ENCODE data around the gene MGMT.

The MGMT gene

DNA sequence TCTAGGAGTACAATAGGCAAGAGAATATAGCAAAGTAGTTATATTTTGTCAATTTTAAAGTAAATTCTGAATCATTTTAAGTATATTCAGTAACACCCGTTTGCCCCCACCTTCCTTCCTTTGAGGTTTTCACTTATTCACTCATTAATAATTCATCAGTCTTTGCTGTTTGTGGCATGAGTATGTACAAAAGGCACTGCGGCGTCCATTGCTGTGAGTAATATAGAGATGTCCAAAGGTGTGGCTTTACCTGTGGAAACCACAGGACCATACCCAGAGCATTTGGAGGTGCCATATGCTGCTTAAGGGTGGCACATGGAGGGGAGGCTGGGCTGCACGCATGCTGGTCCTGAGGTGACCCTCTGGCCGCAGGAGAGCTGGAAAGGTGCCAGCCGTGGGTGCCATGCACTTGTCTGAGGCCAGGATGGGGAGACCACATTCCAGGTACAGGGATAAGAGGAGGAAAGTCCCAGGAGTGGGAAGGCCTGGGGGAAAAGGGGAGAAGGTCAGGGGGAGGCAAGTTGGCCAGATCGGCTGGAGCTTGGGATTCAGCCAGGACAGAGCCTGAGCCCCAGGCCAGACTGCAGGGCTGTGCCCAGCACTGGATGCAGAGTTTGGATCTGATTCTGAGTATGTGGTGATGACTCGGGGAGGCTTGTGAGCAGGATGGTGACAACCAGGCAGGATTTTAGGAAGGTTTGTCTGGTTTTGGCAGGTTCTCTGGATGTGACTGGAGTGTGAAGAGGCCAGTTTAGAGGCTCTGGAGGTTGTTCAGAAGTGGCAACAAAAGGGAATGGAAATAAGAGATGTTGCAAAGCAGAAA, 223.4 kb downstream of the MGMT start:
- DNase-seq (ENCODE audit: low spot score) = no peak

GRCh38 chr10:129692695-129693094, 225.7 kb downstream of the MGMT start:
- no peak for DNase-seq (ENCODE audit: low spot score)

DNA sequence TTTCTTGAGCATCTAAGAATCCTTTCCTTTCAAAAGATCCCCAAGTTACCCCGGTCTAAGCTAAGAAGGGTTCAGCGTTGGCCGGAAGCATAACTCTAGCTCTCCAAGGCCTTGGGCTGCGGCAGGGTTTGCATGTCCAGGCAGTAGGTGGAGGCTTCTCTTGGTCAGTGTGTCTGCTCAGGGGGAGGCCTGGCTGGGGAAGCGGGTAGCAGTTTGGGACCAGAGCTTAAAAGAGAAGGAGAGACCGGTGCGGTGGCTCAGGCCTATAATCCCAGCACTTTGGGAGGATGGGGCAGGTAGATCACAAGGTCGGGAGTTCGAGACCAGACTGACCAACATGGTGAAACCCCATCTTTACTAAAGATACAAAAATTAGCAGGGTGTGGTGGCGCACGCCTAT, 226.3 kb downstream of the MGMT start:
- no peak for DNase-seq (ENCODE audit: low spot score)

- DNase-seq (ENCODE audit: low spot score) = no peak
These were observed 227.1 kb downstream of the MGMT start for GRCh38 chr10:129694184-129694583.

DNA sequence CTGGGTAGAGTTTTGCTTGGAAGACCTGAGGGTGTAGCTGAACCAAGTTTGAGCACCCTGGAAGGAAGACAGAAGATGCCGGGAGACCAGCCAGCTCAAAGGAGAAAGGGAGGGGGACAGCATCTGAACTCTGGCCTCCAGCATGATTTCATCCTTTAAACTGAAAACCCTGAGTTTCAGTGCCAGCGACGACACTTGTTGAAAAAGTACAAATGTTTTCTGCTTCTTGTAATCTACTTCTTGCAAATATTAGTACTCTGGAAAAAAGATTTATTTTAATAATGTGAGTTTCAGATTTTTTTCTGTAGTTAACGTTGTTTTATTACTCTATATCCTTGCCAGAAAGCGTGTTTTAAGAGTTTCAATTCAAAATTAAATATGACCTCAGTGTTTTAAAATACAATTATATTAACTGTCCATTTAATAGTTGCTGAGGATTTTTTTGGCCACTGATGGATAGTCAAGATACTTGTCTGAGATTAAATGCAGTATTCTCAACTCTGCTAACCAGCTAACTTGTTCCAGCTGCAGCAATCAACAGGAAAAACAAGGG, 227.7 kb downstream of the MGMT start:
- DNase-seq (ENCODE audit: low spot score) = no peak

GRCh38 chr10:129695671-129696070, 228.6 kb downstream of the MGMT start:
- no peak for DNase-seq (ENCODE audit: low spot score)

- no peak for DNase-seq (ENCODE audit: low spot score)
These were observed 229.6 kb downstream of the MGMT start for GRCh38 chr10:129696636-129697035.

- no peak for DNase-seq (ENCODE audit: low spot score)
These were observed 230.6 kb downstream of the MGMT start for GRCh38 chr10:129697463-129698247.

DNA sequence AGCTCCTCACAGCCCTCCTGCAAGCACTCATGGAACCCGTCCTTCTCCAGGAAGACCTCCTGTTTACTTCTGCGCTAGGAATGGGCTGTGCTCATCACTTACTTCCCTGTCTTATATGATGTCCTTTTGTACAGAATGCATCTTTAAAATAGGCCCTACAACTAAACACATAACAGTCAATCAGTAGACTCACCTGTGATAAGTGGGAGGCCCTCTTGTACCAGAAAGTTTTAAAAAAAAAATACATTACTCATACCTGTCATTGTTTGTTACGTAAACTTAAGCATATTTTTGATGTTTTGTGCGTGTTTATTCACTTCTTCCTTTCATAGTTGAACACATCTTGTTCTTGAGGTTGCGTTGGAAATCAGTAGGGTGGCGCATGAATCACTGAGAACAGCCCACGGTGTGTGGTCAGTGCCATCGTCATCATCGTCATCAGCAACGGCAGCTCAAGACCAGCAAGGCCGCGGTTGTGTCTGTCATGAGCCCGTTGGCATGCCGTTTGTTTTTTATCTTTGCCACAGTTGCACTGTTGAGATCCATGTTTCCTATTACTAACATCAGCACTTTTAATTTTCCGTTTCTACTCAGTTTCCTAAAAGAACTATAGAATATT, 232.8 kb downstream of the MGMT start:
- DNase-seq (ENCODE audit: low spot score) = no peak

- DNase-seq (ENCODE audit: low spot score) = no peak
These were observed 235.6 kb downstream of the MGMT start for GRCh38 chr10:129702605-129703004.

- DNase-seq (ENCODE audit: low spot score) = no peak
These were observed 236.5 kb downstream of the MGMT start for GRCh38 chr10:129703287-129704137.

- no peak for DNase-seq (ENCODE audit: low spot score)
These were observed 237.2 kb downstream of the MGMT start for GRCh38 chr10:129704225-129704624.

DNA sequence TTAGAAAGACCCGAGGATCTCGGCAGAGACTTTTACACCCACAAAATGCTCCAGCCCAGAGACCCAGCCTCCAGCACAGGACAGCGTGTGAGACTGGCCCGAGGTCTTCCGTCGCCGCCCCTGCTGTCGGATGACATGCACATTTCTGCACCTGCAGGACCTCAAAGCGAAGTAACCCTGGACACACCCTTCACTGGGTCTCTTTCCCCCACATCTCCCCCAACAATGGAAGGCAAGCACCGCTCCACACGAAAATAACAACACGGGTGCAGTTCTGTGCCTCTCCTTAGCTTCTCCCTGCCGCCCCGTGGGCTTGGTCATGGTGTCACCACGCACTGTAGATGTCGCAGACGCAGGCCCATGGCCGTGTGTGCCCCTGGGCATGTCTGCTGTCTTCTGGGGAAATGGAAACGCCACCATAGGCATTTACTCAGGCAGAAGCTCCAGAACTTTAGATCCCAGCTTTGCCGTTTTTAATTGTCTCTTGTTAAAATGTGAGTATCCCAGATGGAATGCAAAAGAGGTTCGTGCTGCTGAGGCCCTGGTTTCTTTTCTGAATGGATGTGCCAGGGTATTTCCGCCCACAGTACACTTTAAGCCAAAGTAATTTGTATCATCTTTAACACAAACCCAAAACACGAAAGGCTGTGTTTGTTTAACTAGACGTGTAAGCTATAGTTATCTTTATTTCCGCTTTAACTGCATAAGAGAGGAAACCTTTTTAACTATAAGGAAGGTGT, 237.9 kb downstream of the MGMT start:
- no peak for DNase-seq (ENCODE audit: low spot score)

DNA sequence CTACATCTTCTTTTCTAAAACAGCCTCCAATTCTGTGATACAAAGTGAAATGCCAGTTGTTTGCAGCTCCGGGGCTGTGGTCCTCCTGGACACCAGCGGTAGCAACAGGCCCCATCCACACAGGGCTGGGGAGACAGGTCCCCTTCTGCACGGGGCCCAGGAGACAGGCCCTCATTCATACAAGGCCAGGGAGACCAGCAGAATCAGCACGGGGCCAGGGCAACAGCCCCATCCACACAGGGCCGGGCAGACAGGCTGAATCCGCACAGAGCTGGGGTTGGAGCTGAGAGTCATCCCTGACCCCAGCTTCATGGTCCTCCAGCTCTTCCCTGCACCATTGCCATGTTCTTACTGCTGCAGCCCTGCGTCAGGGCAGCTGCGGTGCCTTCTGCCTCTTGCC, 238.6 kb downstream of the MGMT start:
- no peak for DNase-seq (ENCODE audit: low spot score)

GRCh38 chr10:129706081-129706480, 239.0 kb downstream of the MGMT start:
- DNase-seq (ENCODE audit: low spot score) = no peak

- DNase-seq (ENCODE audit: low spot score) = no peak
These were observed 239.5 kb downstream of the MGMT start for GRCh38 chr10:129706523-129706922.

DNA sequence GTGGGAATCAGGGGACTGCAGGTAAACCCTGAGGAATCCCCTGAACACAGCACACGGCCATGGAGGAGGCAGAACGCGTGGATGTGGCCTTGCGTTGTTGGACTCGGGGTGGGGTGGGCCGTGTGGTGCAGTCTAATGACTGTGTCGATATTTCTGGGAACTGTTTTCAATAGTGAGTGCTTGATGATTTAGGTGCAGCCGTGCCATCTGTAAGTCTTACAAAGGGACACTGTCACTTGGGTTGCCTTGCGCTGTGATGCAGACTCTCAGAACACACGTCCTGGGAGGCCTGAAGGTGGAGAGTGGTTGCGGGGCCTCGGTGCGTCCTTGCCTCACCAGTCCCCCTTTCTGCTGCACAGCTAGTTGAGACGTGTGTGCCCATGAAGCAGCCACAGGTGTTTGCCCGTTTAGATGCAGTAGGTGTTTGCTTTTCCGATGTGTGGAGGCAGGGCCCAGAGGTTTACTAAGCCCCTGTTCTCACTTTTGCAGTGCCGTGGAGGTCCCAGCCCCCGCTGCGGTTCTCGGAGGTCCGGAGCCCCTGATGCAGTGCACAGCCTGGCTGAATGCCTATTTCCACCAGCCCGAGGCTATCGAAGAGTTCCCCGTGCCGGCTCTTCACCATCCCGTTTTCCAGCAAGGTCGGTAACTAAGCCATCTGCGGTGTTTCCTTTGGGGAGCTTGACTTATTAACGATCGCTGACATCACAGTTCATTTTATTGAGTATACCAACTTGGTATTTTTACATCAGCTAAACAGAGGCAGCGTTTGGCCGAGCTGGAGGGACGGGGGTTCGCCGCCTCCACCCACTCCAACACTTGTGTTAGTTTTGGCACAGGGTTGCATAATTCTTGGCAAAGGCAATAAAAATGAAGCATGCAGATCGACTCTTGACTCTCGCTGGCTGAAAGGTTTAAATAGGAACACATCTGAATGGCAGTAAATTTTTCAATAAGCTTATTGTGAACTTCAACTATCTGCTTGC, 240.7 kb downstream of the MGMT start:
- no peak for DNase-seq (ENCODE audit: low spot score)

GRCh38 chr10:129709101-129709500, 242.1 kb downstream of the MGMT start:
- DNase-seq (ENCODE audit: low spot score) = no peak

GRCh38 chr10:129709627-129710509, 242.8 kb downstream of the MGMT start:
- no peak for DNase-seq (ENCODE audit: low spot score)

Data from CD4-positive, alpha-beta T cell treated with Interleukin-6 at 100 ng/mL for 8 hours (primary cell).